GM18909 (cell line): ENCODE results near the gene TRIP13.
"Not testable (repeated sequence)": the region's sequence is repeated elsewhere in the genome, so short reads cannot be mapped to it uniquely, and the experiment has no call there.

ENCODE experiments used
- ATAC-seq: cut with Tn5 transposase; IDR thresholded peaks from one replicate; pipeline ENCODE4 v1.9.1; 2021; ENCODE audit warnings: mild to moderate bottlenecking; ENCODE audit not compliant: unreplicated experiment, poor library complexity

TRIP13 gene

DNA sequence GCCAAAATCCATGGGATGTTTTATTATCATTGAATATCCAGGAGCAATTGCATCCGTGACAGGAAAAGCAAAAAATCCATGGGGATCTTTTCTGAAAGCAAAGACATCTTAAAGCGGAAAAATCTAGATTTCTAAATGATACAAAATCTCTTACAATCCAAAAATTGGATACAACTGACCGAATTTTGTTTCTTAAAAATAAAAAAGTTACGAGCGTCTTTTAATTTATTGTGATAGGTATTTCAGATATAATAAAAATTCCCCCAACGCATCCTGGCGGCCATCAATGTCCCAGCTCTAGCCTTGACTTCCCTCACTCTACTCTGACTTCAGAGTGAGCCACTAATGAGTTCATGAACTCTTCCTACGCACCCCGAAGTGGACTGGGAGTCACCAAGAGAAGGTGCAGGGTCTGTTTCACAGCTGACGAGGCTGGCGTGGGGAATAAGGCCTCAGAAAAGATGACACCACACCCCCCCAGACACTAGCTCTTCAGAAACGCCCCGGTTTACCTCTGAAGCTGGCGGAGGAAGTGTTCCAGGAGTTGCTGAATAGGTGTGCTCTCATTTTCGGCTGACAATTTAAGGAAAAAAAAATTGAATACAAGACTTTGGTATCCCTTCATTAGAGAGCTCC is 3.5 kb upstream of the TRIP13 start:
- ATAC-seq: no peak

- ATAC-seq: no peak
Measured at GRCh38 chr5:891117-891836, 1.4 kb upstream of the TRIP13 start.

DNA sequence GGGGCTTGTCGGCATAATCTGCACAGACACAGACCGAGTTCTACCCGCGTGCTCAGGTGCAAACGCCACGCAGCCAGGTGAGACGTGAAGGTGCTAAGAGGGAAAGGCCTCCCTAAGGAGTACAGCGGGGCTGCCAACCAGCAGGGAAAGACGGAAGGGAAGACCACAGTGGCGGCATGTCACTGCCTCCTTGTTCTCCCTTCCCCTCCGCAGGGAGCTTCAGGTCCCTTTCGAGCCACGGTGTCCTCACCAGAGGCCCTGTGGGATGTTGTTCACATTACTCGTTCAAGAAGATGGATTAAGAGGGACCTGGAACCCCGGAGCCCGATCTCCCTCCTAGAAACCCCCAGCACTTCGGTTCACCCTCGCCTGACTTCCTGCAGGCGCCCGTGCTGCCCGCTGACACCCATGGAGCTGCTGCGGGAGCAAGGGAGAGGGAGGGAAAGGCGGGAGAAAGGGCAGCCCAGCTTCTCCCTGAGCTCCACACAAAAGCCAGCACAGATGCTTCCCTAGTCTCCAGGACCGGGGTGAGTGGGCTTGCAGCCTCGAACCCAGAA is 769 bp upstream of the TRIP13 start:
- no peak for ATAC-seq

- peak; percentile 9 for ATAC-seq
Measured at GRCh38 chr5:893137-893506, 438 bp downstream of the TRIP13 start.

DNA sequence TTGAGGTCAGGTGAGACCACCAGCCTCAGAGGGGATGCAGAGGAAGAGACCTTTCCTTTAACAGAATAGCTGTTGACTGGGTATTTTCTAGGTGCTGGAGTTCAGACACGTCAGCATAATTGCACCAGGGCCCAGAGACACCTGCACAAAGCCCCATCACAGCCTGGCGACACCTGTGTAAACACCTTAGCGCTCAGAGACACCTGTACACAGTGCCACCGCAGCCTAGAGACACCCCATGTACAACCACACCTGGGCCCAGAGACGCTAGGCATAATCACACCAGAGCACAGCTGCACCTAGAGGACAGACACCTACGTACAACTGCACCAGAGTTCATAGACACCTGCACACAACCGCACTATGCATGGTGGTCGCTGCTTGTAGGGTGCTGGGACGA is 1.0 kb downstream of the TRIP13 start:
- no peak for ATAC-seq

DNA sequence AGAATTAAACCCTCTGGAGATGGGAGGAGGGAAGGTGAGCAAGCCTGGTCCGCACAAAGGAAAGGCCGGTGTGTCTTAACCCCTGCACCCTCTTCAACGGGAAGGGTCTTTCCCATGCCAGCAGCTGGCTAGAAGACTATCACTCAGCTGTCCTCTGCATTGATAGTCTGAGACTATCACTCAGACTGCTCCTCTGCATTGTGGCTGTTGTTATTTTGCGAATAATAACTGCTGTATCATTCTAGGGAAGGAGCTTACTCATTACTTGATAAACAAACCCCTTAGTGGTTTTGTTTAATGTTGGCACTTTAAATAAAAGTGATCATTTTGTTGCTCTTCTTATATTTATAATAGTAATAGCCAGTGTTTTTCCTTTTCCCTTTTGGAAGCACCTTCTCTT is 8.1 kb downstream of the TRIP13 start:
- ATAC-seq: no peak

- ATAC-seq: no peak
Measured at GRCh38 chr5:902129-902916, 9.6 kb downstream of the TRIP13 start.

GRCh38 chr5:903756-904096 is 11.0 kb downstream of the TRIP13 start:
- no peak for ATAC-seq

DNA sequence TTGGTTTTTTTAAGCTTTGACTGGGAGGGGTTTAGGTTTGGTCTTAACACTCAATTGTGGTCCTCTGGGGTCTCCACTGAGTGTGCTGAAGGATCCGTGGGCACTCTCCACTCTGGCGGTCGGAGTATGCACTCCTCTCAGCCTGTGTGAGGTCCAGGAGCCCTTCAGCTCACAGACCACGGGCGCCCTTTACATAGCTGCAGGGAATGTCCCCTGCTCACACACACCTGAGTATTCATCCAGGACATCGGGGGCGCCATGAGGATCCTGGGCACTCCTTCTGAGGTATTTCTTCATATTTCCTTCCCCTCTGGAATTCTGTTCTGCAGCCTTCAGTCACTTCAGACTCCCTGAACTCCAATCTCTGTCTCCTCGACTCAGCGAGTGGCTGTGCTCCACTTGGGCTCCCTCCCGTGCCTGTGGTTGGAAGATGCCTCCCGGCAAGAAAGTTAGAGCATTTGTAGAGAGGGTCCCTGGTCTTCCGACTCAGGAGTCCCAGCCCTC is 12.5 kb downstream of the TRIP13 start:
- no peak for ATAC-seq

GRCh38 chr5:907366-907910 is 14.8 kb downstream of the TRIP13 start:
- no peak for ATAC-seq

DNA sequence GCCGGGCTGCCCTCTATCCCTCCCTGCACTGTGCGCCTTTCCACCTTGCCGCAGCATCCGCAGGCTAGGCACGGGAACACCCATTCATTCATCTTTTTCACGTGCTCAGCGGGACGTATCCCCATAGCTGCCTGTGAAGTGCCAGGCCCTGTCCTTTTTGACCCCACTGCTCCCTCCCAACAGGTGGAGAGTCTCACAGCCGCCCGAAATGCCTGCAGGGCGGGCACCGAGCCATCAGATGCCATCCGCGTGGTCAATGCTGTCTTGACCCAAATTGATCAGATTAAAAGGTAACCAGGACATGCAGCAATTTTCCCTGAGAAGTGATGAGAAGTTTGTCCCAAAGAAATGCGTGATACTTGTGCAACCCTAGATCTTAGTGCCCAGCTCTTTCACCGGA is 15.5 kb downstream of the TRIP13 start:
- ATAC-seq: no peak

- no peak for ATAC-seq
Measured at GRCh38 chr5:909086-909485, 16.4 kb downstream of the TRIP13 start.

DNA sequence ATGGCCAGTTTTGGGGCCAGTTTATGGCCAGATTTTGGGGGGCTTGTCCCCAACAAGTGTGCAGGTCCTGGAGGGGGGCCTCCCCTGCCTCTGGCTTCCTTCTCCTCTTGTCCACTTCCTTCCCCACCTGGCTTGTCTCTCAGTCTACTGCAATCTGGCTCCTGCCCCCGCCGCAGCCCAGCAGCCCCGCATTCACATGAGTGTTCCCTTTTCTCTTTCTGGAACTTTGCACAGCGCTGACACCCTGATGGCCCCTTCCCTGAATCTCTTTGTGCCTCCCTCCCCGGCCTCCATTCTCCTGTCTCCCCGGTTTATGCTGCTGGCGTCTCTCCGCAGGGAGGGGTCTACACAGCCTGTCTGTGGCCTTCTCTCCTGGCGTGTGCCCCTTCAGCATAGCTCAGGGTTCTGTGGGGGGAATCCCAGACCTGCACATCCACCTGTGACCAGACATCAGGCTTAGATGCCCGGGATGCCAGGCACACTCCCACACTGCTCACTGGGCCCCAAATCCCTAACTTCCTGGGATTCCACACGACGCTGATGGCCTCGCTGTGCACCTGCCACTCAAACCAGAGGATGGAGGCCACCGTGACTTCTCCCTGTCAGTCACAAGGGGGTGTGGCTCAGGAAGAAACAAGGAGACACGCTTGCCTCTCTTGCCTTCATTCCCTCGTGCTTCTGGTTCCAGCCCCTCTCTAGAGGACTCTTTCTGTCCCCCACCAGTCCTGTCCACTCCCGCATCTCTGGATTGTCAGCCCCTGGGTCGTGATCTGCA is 17.5 kb downstream of the TRIP13 start:
- no peak for ATAC-seq

DNA sequence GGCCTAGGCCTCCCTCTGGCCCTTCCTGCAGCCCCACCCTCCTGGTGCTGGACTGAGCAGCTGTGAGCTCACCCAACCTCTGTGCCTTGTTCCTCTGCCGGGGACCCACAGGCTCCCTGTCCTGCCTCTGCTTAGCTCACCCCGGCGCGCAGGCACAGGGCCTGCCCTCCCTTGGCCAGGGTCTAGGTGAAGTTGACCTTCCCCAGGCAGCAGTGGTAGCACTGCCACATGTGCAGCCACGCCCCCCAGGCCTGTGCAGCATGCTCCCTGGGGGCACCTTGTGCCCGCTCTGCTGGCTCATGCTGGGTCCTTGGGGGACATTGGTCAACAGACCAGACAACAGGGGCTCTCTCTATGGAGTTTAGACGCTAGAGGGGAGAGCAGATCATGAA is 18.1 kb downstream of the TRIP13 start:
- ATAC-seq: no peak

GRCh38 chr5:911601-912000 is 18.9 kb downstream of the TRIP13 start:
- ATAC-seq: no peak

GRCh38 chr5:912280-913091 is 19.8 kb downstream of the TRIP13 start:
- no peak for ATAC-seq

GRCh38 chr5:914174-914573 is 21.5 kb downstream of the TRIP13 start:
- ATAC-seq: no peak

DNA sequence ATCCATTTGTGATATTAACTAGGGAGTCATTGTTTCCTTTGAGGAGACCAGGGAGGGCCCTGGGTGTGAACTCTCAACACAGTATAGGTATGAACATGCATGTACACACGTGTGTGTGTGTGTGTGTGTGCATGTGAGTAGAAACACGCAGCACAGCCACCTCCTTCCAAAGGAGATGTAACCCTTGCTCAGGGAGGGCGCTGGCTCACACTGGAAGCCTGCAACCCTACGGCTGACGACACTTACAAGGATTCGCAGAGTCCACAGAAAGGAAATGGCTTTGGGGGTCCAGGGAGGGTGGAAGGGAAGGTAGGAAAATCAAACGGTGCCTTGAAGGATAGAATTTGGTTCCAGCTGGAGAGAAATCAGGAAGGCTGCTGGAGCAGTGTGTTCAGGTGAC is 21.9 kb downstream of the TRIP13 start:
- no peak for ATAC-seq

DNA sequence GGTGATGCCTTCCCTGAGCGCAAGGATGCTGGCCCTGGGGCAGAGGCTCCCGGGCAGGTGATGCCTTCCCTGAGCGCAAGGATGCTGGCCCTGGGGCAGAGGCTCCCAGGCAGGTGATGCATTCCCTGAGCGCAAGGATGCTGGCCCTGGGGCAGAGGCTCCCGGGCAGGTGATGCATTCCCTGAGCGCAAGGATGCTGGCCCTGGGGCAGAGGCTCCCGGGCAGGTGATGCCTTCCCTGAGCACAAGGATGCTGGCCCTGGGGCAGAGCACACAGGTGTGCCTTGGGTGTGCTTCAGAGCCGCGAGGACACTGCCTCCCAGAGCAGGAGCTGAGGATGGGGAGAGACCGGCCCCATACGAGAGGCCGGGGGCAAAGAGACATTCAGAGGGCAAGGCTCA is 22.7 kb downstream of the TRIP13 start:
- ATAC-seq: not testable (repeated sequence)
